RWPE2 (cell line): ENCODE results near the gene KIF3A.
A peak's percentile ranks its signal among the peaks of the same experiment; 100 is the strongest.

Experiments
- ATAC-seq: fragments of 200-7000 bp; cut with Tn5 transposase; 3 replicates; pipeline ENCODE4 v1.9.1; 2021; ENCODE audit warnings: low read depth
- DNase-seq: peaks from one replicate; pipeline ENCODE4 v3.0.0-alpha.2; 2020; ENCODE audit warnings: low spot score
- H3K27ac ChIP-seq: fragments of 450-650 bp; 2 replicates; pipeline ENCODE4 v1.5.1; 2017; ENCODE audit warnings: mild to moderate bottlenecking; ENCODE audit not compliant: poor library complexity, severe bottlenecking
- H3K27me3 ChIP-seq: fragments of 250-450 bp; sonication (Bioruptor Pico); 2 replicates; pipeline ENCODE4 v1.5.1; 2021; ENCODE audit warnings: mild to moderate bottlenecking, moderate library complexity; ENCODE audit not compliant: insufficient read depth, poor library complexity, severe bottlenecking
- H3K36me3 ChIP-seq: fragments of 250-450 bp; sonication (Bioruptor Pico); 2 replicates; pipeline ENCODE4 v1.5.1; 2020; ENCODE audit warnings: low read depth, mild to moderate bottlenecking, moderate library complexity
- H3K4me1 ChIP-seq: fragments of 250-450 bp; sonication (Bioruptor Pico); 2 replicates; pipeline ENCODE4 v1.5.1; 2021; ENCODE audit warnings: mild to moderate bottlenecking, moderate library complexity; ENCODE audit not compliant: insufficient read depth, poor library complexity, severe bottlenecking
- H3K4me3 ChIP-seq: fragments of 250-450 bp; sonication (Bioruptor Pico); 2 replicates; pipeline ENCODE4 v1.5.1; 2021; ENCODE audit warnings: mild to moderate bottlenecking, moderate library complexity; ENCODE audit not compliant: severe bottlenecking
- H3K9me3 ChIP-seq: fragments of 250-450 bp; sonication (Bioruptor Pico); 2 replicates; pipeline ENCODE4 v1.5.1; 2021; ENCODE audit warnings: mild to moderate bottlenecking, moderate library complexity; ENCODE audit not compliant: severe bottlenecking
- TF ChIP-seq, protein P1 (sequence below): fragments of 450-650 bp; IDR thresholded peaks from one replicate; pipeline ENCODE4 v1.5.1; 2017; ENCODE audit warnings: mild to moderate bottlenecking, moderate library complexity; ENCODE audit not compliant: poor library complexity, severe bottlenecking

KIF3A gene

DNA sequence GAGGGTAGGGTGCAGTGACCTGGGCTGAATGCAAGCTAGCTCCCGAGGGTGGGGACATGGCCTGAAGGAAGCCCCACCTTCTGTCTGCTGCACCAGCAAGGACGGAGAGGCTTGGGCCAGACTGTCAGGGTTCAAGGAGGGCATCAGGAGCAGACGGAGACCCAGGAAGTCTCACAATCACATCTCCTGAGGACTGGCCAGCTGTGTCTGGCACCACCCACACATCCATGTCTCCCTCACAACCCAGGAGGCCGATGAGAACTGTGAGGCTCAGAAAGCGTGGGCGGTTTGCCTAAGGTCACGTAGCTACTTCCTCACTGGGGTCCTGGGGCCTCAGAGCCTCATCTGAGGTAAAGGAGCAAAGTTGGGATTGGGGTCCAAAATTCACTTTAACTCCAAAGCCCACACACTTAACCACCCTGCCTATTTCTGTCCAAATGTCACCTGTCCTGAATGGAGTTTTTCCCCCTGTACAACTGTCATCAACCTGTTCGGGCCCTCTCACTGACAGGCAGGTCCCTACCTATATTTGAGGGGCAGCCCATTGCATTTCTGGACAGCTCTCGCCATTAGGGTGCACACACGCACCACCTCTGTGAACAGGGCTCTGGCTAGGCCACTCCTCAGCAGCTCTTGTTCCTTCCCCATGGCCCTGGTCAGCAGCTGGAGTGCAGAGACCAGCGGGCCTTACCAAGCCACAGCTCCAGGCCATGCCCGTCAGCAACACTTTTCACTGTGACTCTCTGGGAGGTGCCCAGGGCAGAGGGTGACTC lies 75.9 kb downstream of the KIF3A start:
- H3K4me1 ChIP-seq = no peaks in the 10 kb centered on the region
- no peaks in the 10 kb centered on the region for H3K27me3 ChIP-seq
- no peak overlapping the region for H3K4me3 ChIP-seq
- H3K27ac ChIP-seq = no peak overlapping the region
- no peaks in the 10 kb centered on the region for H3K9me3 ChIP-seq
- no peak for DNase-seq
- TF ChIP-seq, protein P1, sequence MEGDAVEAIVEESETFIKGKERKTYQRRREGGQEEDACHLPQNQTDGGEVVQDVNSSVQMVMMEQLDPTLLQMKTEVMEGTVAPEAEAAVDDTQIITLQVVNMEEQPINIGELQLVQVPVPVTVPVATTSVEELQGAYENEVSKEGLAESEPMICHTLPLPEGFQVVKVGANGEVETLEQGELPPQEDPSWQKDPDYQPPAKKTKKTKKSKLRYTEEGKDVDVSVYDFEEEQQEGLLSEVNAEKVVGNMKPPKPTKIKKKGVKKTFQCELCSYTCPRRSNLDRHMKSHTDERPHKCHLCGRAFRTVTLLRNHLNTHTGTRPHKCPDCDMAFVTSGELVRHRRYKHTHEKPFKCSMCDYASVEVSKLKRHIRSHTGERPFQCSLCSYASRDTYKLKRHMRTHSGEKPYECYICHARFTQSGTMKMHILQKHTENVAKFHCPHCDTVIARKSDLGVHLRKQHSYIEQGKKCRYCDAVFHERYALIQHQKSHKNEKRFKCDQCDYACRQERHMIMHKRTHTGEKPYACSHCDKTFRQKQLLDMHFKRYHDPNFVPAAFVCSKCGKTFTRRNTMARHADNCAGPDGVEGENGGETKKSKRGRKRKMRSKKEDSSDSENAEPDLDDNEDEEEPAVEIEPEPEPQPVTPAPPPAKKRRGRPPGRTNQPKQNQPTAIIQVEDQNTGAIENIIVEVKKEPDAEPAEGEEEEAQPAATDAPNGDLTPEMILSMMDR = peak; percentile 27
- H3K36me3 ChIP-seq = no peaks in the 10 kb centered on the region
- peak; percentile 24; the same call in 1 of the 3 replicates for ATAC-seq

DNA sequence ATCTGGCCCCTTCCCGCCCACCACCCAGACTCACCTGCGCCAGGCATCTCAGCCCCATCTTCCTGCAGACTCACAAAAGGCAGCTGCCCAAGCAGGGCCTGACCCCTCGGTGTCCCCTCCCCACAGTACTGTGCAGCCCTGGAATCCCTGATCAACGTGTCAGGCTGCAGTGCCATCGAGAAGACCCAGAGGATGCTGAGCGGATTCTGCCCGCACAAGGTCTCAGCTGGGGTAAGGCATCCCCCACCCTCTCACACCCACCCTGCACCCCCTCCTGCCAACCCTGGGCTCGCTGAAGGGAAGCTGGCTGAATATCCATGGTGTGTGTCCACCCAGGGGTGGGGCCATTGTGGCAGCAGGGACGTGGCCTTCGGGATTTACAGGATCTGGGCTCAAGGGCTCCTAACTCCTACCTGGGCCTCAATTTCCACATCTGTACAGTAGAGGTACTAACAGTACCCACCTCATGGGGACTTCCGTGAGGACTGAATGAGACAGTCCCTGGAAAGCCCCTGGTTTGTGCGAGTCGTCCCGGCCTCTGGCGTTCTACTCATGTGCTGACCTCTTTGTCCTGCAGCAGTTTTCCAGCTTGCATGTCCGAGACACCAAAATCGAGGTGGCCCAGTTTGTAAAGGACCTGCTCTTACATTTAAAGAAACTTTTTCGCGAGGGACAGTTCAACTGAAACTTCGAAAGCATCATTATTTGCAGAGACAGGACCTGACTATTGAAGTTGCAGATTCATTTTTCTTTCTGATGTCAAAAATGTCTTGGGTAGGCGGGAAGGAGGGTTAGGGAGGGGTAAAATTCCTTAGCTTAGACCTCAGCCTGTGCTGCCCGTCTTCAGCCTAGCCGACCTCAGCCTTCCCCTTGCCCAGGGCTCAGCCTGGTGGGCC lies 77.5 kb downstream of the KIF3A start:
- Histone ChIP-seq H3K36me3 (no peaks in the 10 kb centered on the region), H3K9me3 (no peaks in the 10 kb centered on the region), H3K4me1 (no peaks in the 10 kb centered on the region), H3K27ac (no peak overlapping the region), H3K27me3 (peaks cover 6% of the 10 kb centered on the region), H3K4me3 (no peak overlapping the region)
- DNase-seq = no peak
- TF ChIP-seq, protein P1 = no peak
- no peak for ATAC-seq

DNA sequence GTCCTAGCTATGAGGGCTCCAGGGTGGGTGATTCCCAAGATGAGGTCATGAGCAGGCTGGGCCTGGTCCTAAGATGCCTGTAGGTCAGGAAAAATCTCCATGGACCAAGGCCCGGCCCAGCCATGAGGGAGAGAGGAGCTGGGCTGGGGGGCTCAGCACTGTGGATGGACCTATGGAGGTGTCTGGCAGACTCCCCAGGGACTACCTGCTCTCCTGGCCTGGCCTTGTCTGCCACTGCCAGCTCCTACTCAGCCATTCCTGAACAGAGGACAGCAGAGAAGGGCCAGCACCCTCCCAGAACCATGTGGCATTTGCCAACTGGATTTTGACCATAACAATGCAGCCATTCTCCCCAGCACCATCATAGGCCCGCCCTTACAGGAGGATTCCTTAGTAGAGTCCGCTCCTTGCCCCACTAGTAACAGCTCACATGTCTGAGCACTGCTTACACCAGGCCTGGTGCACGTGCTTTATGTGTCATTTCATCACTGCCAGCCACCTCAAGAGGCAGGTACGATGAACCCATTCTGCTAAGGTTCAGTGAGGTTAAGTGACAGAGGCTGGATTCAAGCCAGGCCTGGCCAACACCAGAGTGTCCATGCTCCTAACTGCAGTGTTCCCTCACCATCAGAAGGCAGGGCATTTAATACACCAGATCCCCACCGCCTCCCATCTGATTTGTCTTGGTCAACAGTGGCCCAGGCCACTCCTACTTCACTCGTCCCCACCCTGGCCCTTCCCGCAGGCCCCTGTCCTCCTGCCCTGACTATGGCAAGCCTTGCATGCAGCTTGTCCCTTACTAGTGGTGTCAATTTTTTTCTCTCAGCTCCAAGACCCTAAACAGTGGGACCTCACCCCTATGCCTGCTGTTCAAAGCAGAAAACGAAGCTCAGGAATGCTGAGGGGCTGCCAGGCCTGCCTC lies 78.7 kb downstream of the KIF3A start:
- no peak for ATAC-seq
- Histone ChIP-seq H3K27me3 (peaks cover 6% of the 10 kb centered on the region), H3K4me3 (no peak overlapping the region), H3K9me3 (no peaks in the 10 kb centered on the region), H3K36me3 (no peaks in the 10 kb centered on the region), H3K27ac (no peak overlapping the region), H3K4me1 (no peaks in the 10 kb centered on the region)
- TF ChIP-seq, protein P1 = no peak
- no peak for DNase-seq

DNA sequence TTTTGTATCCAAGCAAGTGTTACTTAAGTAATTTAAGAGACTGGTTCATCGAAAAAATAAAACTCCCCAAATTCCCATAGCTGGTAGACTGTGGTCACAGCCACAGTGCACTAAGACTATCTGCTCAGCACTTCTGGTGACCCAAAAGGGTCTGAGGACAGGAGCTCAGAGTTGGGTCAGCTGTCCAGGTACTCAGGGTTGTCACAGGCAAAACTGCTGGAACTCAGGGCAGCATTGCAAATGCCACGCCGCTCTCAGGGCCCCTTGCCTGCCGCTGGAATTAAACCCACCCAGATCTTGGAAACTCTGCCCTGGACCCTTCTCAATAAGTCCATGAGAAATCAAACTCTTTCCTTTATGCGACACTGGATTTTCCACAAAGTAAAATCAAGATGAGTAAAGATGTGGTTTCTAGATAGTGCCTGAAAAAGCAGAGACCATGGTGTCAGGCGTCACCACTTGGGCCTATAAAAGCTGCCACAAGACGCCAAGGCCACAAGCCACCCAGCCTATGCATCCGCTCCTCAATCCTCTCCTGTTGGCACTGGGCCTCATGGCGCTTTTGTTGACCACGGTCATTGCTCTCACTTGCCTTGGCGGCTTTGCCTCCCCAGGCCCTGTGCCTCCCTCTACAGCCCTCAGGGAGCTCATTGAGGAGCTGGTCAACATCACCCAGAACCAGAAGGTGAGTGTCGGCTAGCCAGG lies 79.5 kb downstream of the KIF3A start, which contains the start of gene IL13:
Gene IL13 (plus strand): TSS at position 498 of the 705 bp plus-strand sequence. CDS start 14 bp downstream, at position 512.
- H3K27me3 ChIP-seq = peaks cover 6% of the 10 kb centered on the region
- no peak within 1 kb of the TSS for H3K4me3 ChIP-seq
- H3K4me1 ChIP-seq = no peaks in the 10 kb centered on the region
- no peaks in the 10 kb centered on the region for H3K36me3 ChIP-seq
- no peak within 1 kb of the TSS for H3K27ac ChIP-seq
- ATAC-seq (no peak), DNase-seq (no peak)
- TF ChIP-seq, protein P1 = no peak
- no peaks in the 10 kb centered on the region for H3K9me3 ChIP-seq
